ENCODE data around the gene POGLUT2. TPM values are rescaled to one million over a fixed set of nuclear protein-coding genes. Genes with fewer than 3 reads are reported as not detected.
A peak's percentile ranks its signal among the peaks of the same experiment; 100 is the strongest.
"Not testable (repeated sequence)": the region's sequence is repeated elsewhere in the genome, so short reads cannot be mapped to it uniquely, and the experiment has no call there.

The POGLUT2 gene
- total RNA-seq, 1 donor from 2014 or later = 16.7 TPM

DNA sequence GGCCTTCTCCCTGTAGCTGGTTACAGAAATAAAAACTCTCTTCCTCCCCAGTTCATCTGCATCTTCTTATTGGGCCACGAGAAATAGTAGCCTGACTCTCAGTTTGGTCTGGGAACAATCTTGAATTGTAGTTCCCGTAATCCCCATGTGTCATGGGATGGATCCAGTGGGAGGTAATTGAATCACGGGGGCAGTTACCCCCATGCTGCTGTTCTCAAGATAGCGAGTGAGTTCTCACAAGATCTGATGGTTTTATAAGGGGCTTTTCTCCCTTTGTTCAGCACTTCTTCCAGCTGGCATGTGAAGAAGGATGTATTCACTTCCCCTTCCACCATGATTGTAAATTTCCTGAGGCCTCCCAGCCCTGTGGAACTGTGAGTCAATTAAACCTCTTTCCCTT, 18.1 kb downstream of the POGLUT2 start:
- H3K27ac ChIP-seq (ENCODE audit: low read depth, low read length); H3K9me3 ChIP-seq (ENCODE audit: control insufficient read depth in 3 of 3, low read length in 3 of 3); H3K4me3 ChIP-seq (ENCODE audit: low read length in 3 of 3); H3K9ac ChIP-seq (ENCODE audit: low read depth in 1 of 3, low read length in 3 of 3); H3K36me3 ChIP-seq (ENCODE audit: control insufficient read depth in 3 of 3, insufficient read depth in 3 of 3, low read length in 3 of 3); H3K4me1 ChIP-seq (ENCODE audit: control insufficient read depth in 3 of 3, insufficient read depth in 3 of 3, low read length in 3 of 3); H3K27me3 ChIP-seq (ENCODE audit: control insufficient read depth in 3 of 3, insufficient read depth in 3 of 3, low read length in 3 of 3): not testable (repeated sequence)

DNA sequence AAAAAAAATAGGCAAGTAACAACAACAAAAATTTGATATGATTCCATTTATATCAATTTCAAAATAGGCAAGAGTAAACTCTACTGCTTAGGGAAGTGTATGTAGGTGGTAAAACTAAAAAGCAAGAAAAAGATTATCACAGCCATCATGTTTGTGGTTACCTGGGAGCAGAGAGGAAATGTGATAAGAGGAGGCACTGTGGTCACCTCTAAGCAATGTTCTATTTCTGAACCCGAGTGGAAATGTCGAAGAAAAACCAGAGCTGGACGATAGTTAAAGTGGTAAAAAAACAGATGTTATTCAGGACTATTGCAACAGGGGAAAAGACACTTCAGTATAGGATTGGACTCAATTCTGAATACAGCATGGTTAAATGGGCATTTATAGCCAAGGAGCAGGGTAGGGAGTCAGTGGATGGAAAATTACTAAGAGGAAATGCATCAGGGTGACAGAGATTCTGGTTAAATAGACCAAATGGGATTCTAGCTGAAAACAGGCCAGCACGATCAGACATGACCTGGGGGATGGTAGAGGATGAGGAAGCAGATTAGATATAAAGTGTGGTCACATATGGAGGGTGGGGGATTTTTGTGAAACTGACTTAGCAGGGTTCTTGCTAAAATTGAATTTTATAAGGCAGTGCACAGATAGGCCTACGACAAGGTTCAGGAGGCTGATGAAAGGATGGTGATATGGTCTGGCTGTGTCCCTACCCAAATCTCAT, 19.2 kb downstream of the POGLUT2 start:
- H3K4me3 ChIP-seq (ENCODE audit: low read length in 3 of 3) = no peak overlapping the region
- no peak overlapping the region for H3K9ac ChIP-seq (ENCODE audit: low read depth in 1 of 3, low read length in 3 of 3)
- H3K27ac ChIP-seq (ENCODE audit: low read depth, low read length) = no peak overlapping the region
- H3K36me3 ChIP-seq (ENCODE audit: control insufficient read depth in 3 of 3, insufficient read depth in 3 of 3, low read length in 3 of 3) = peaks cover 0 to 1% (median 0%) of the 10 kb centered on the region in 3 donors
- H3K9me3 ChIP-seq (ENCODE audit: control insufficient read depth in 3 of 3, low read length in 3 of 3) = no peaks in the 10 kb centered on the region
- no peaks in the 10 kb centered on the region for H3K27me3 ChIP-seq (ENCODE audit: control insufficient read depth in 3 of 3, insufficient read depth in 3 of 3, low read length in 3 of 3)
- no peaks in the 10 kb centered on the region for H3K4me1 ChIP-seq (ENCODE audit: control insufficient read depth in 3 of 3, insufficient read depth in 3 of 3, low read length in 3 of 3)

DNA sequence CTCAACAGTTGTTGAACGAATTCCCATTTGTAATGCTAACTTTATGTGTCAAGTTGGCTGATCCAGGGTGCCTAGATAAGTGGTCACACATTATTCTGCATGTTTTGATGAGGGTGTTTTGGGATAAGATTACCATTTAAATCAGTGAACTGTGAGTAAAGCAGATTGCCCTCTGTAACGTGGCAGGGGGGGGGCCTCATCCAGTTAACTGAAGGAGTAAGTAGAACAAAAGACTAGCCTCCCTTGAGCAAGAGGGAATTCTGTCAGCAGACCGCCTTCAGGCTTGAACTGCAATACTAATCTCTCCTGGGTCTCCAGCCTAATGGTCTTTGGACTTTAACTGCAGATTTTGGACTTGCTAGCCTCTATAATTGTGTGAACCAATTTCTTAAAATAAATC, 21.0 kb downstream of the POGLUT2 start:
- H3K4me1 ChIP-seq (ENCODE audit: control insufficient read depth in 3 of 3, insufficient read depth in 3 of 3, low read length in 3 of 3) = peaks cover 5 to 14% (median 6%) of the 10 kb centered on the region in 3 donors
- no peaks in the 10 kb centered on the region for H3K27me3 ChIP-seq (ENCODE audit: control insufficient read depth in 3 of 3, insufficient read depth in 3 of 3, low read length in 3 of 3)
- no peak overlapping the region for H3K9ac ChIP-seq (ENCODE audit: low read depth in 1 of 3, low read length in 3 of 3)
- H3K4me3 ChIP-seq (ENCODE audit: low read length in 3 of 3) = no peak overlapping the region
- no peaks in the 10 kb centered on the region for H3K36me3 ChIP-seq (ENCODE audit: control insufficient read depth in 3 of 3, insufficient read depth in 3 of 3, low read length in 3 of 3)
- no peaks in the 10 kb centered on the region for H3K9me3 ChIP-seq (ENCODE audit: control insufficient read depth in 3 of 3, low read length in 3 of 3)
- H3K27ac ChIP-seq (ENCODE audit: low read depth, low read length) = no peak overlapping the region

DNA sequence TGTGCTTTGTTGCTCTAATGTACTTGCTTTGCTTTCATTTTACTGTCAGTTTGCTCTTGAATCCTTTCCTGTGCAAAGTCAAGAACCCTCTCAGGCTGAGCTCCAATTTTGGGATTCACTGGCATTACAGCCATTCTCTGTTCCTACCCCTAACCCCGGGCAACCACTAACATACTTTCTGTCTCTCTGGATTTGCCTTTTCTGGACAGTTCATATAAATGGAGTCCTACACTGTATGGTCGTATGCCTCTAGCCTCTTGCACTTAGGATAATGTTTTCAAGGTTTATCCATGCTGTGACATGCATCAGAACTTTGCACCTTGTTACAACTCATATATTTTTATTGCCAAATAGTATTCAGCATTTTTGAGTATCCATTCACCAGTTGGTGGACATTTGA, 22.5 kb downstream of the POGLUT2 start:
- no peak overlapping the region for H3K9ac ChIP-seq (ENCODE audit: low read depth in 1 of 3, low read length in 3 of 3)
- H3K4me1 ChIP-seq (ENCODE audit: control insufficient read depth in 3 of 3, insufficient read depth in 3 of 3, low read length in 3 of 3) = peaks cover 5 to 20% (median 6%) of the 10 kb centered on the region in 3 donors
- no peaks in the 10 kb centered on the region for H3K9me3 ChIP-seq (ENCODE audit: control insufficient read depth in 3 of 3, low read length in 3 of 3)
- H3K27me3 ChIP-seq (ENCODE audit: control insufficient read depth in 3 of 3, insufficient read depth in 3 of 3, low read length in 3 of 3) = no peaks in the 10 kb centered on the region
- H3K36me3 ChIP-seq (ENCODE audit: control insufficient read depth in 3 of 3, insufficient read depth in 3 of 3, low read length in 3 of 3) = no peaks in the 10 kb centered on the region
- H3K27ac ChIP-seq (ENCODE audit: low read depth, low read length) = no peak overlapping the region
- no peak overlapping the region for H3K4me3 ChIP-seq (ENCODE audit: low read length in 3 of 3)

DNA sequence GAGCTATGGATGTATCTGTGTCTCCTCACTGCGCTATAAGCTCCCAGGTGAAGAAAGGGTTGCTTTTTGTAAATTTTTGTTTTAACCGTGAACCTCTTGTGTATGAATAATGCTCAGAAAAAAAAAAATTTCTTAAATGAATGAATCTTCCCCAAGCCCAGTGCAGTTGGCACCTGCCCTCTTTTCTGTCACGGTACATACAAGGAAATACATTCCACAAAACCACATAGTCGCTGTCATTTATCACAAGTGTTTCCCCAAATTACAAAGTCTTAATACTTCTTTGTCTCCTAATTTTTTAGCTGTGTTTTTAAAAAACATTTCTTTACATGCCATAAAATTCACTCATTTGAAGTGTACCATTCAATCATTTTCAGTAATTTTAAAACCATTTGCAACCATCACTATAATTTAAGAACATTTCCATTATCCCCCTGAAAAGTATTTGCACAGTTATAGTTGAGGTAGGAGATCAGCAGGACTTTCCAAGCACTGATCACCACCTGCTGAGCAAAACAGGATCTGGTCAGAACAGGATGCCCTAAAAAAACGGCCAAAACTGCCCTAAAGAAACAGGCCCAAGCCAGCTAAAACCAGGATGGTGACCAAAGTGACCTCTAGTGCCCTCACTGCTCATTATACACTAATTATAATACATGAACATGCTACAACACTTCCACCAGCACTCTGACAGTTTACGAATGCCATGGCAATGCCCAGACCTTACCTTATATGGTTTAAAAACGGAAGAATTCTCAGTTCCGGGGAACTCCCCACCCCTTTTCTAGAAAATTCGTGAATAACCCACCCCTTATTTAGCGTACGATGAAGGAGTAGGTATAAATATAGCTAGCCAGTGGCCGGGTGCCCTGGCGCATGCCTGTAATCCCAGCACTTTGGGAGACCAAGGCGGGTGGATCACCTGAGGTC, 23.9 kb downstream of the POGLUT2 start:
- Histone ChIP-seq H3K4me3 (ENCODE audit: low read length in 3 of 3) (peak overlapping the region in 1 of 3 donors; percentile 9), H3K27ac (ENCODE audit: low read depth, low read length) (no peak overlapping the region), H3K9me3 (ENCODE audit: control insufficient read depth in 3 of 3, low read length in 3 of 3) (no peaks in the 10 kb centered on the region), H3K4me1 (ENCODE audit: control insufficient read depth in 3 of 3, insufficient read depth in 3 of 3, low read length in 3 of 3) (peaks cover 5 to 20% (median 6%) of the 10 kb centered on the region in 3 donors), H3K27me3 (ENCODE audit: control insufficient read depth in 3 of 3, insufficient read depth in 3 of 3, low read length in 3 of 3) (no peaks in the 10 kb centered on the region), H3K9ac (ENCODE audit: low read depth in 1 of 3, low read length in 3 of 3) (no peak overlapping the region), H3K36me3 (ENCODE audit: control insufficient read depth in 3 of 3, insufficient read depth in 3 of 3, low read length in 3 of 3) (no peaks in the 10 kb centered on the region)

DNA sequence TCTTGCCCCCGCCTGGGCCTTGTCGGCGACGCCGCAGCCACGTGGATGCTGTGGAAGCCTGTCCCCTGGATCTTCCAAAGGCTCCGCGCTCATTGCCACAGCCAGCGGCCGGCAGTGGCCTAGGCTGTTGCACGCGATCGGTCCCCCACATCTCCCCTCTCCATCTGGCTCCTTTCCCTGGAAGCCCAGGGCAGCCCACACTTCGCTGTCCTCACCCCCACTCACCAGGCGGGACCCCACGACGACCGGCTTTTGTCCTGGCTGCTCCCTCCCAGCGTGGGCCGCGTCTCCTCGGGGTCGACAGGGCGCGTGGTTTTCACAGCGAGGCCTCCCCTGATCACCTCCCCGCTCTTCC, 24.6 kb downstream of the POGLUT2 start:
- Histone ChIP-seq H3K27me3 (ENCODE audit: control insufficient read depth in 3 of 3, insufficient read depth in 3 of 3, low read length in 3 of 3) (no peaks in the 10 kb centered on the region), H3K9me3 (ENCODE audit: control insufficient read depth in 3 of 3, low read length in 3 of 3) (no peaks in the 10 kb centered on the region), H3K36me3 (ENCODE audit: control insufficient read depth in 3 of 3, insufficient read depth in 3 of 3, low read length in 3 of 3) (no peaks in the 10 kb centered on the region), H3K27ac (ENCODE audit: low read depth, low read length) (peak overlapping the region; percentile 82), H3K9ac (ENCODE audit: low read depth in 1 of 3, low read length in 3 of 3) (peak overlapping the region; percentile 83 to 88 (median 85)), H3K4me3 (ENCODE audit: low read length in 3 of 3) (peak overlapping the region; percentile 79 to 90 (median 89)), H3K4me1 (ENCODE audit: control insufficient read depth in 3 of 3, insufficient read depth in 3 of 3, low read length in 3 of 3) (peaks cover 5 to 20% (median 6%) of the 10 kb centered on the region in 3 donors)

DNA sequence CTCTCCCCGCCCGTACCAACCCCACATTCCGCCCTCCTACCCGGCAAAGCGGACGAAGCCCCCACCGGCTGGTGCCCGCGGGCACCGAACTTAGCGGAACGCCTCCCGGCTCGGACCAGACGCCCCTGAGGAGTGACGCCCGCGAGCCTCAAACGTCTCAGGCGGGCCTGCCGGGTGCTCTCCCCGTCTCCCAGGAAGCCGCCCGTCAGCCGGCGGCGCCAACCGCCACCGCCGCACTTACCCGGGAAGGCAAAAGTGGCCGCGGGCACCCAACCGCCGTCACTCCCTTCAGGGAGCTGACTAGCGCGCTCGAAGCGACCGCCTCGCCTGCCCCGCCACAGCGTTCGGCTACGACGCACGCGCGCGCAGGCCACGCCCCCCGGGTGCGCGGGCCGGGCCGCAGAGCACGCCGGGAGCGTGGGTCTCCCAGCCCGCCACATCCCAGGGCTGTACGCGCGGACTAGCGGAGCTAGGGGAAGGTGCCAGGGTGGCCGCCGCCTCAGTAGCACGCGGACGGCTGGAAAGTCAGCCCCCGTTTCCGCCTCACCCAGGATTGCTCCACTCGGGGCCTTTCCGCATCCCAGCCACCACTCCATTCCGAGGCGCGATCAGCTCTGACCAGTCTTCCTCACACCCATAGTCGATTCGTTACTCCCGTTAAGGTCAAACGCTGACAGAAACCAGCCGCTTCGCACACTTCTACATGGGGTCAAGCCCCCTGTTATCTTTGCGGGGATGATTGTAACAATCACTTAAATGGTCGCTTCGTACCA, 25.1 kb downstream of the POGLUT2 start, which contains the start of gene TEX30:
TEX30 (minus strand) TSS at position 346 of the 773 bp plus-strand sequence. CDS start 3,760 bp downstream, outside the sequence.
- H3K27ac ChIP-seq (ENCODE audit: low read depth, low read length) = peak within 1 kb of the TSS; percentile 82
- H3K27me3 ChIP-seq (ENCODE audit: control insufficient read depth in 3 of 3, insufficient read depth in 3 of 3, low read length in 3 of 3) = no peaks in the 10 kb centered on the region
- no peaks in the 10 kb centered on the region for H3K36me3 ChIP-seq (ENCODE audit: control insufficient read depth in 3 of 3, insufficient read depth in 3 of 3, low read length in 3 of 3)
- peak within 1 kb of the TSS; percentile 79 to 90 (median 89) for H3K4me3 ChIP-seq (ENCODE audit: low read length in 3 of 3)
- H3K9ac ChIP-seq (ENCODE audit: low read depth in 1 of 3, low read length in 3 of 3) = peak within 1 kb of the TSS; percentile 83 to 88 (median 85)
- H3K9me3 ChIP-seq (ENCODE audit: control insufficient read depth in 3 of 3, low read length in 3 of 3) = no peaks in the 10 kb centered on the region
- peaks cover 5 to 20% (median 6%) of the 10 kb centered on the region in 3 donors for H3K4me1 ChIP-seq (ENCODE audit: control insufficient read depth in 3 of 3, insufficient read depth in 3 of 3, low read length in 3 of 3)

DNA sequence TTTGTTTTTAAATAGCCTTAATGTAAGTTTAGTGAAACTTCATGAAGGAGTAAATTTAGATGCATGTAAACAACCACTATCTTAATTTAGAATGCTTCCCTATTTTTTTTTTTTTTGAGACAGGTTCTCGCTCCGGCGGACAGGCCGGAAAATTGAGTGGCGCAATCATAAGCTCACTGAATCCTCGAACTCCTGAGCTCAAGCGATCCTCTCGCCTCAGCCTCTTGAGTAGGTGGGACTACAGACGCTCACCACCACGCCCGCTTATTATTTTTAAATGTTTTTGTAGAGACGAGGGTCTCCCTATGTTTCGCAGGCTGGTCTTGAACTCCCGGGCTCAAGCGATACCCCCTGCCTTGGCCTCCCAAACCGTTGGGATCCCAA, 26.7 kb downstream of the POGLUT2 start:
- peak overlapping the region in 1 of 3 donors; percentile 79 for H3K4me3 ChIP-seq (ENCODE audit: low read length in 3 of 3)
- H3K4me1 ChIP-seq (ENCODE audit: control insufficient read depth in 3 of 3, insufficient read depth in 3 of 3, low read length in 3 of 3) = peaks cover 5 to 20% (median 6%) of the 10 kb centered on the region in 3 donors
- no peak overlapping the region for H3K27ac ChIP-seq (ENCODE audit: low read depth, low read length)
- no peak overlapping the region for H3K9ac ChIP-seq (ENCODE audit: low read depth in 1 of 3, low read length in 3 of 3)
- H3K36me3 ChIP-seq (ENCODE audit: control insufficient read depth in 3 of 3, insufficient read depth in 3 of 3, low read length in 3 of 3) = peaks cover 0 to 4% (median 0%) of the 10 kb centered on the region in 3 donors
- H3K27me3 ChIP-seq (ENCODE audit: control insufficient read depth in 3 of 3, insufficient read depth in 3 of 3, low read length in 3 of 3) = no peaks in the 10 kb centered on the region
- H3K9me3 ChIP-seq (ENCODE audit: control insufficient read depth in 3 of 3, low read length in 3 of 3) = no peaks in the 10 kb centered on the region

DNA sequence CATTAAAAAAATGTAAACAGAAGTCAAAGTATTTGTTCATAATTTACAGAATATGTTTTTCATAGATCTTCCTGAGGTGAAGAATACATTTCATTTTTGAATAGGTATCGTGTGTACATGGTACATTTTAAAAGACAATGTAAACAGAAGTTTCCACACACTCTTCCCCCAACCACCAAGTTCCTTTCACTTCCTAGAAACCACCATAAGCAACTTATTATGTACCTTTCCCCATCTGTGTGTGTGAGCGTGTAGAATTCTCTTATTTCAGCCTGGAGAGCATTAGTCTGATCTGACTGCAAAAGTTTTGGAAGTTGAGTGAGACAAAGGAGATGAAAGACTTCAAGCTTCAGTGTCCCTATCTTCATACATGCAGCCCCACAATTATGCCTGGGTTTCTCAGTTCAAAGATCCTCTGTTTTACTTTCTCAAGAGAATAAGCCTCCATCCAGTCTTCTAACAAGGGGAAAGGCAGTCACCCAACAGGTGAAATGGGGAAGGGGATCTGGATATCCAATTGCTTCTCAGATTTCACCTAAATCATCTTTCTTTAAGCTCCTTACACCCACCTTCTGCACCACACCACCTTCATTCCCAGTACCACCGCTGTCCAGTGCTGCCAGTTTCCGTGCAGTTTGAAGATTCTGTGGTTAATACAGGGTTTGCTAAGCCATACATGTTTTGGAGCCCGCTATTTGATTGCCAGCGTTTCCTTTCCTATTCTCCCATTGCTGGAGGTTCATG, 27.3 kb downstream of the POGLUT2 start:
- peaks cover 0 to 5% (median 0%) of the 10 kb centered on the region in 3 donors for H3K36me3 ChIP-seq (ENCODE audit: control insufficient read depth in 3 of 3, insufficient read depth in 3 of 3, low read length in 3 of 3)
- H3K27me3 ChIP-seq (ENCODE audit: control insufficient read depth in 3 of 3, insufficient read depth in 3 of 3, low read length in 3 of 3) = no peaks in the 10 kb centered on the region
- H3K4me1 ChIP-seq (ENCODE audit: control insufficient read depth in 3 of 3, insufficient read depth in 3 of 3, low read length in 3 of 3) = peaks cover 5 to 20% (median 6%) of the 10 kb centered on the region in 3 donors
- no peaks in the 10 kb centered on the region for H3K9me3 ChIP-seq (ENCODE audit: control insufficient read depth in 3 of 3, low read length in 3 of 3)
- H3K27ac ChIP-seq (ENCODE audit: low read depth, low read length) = no peak overlapping the region
- H3K9ac ChIP-seq (ENCODE audit: low read depth in 1 of 3, low read length in 3 of 3) = no peak overlapping the region
- no peak overlapping the region for H3K4me3 ChIP-seq (ENCODE audit: low read length in 3 of 3)

All from skeletal muscle tissue (tissue), 4 donors.